ENCODE results near the gene PANX3.
A peak's percentile ranks its signal among the peaks of the same experiment; 100 is the strongest.
"Not testable (repeated sequence)": the region's sequence is repeated elsewhere in the genome, so short reads cannot be mapped to it uniquely, and the experiment has no call there.

PANX3 gene, protein sequence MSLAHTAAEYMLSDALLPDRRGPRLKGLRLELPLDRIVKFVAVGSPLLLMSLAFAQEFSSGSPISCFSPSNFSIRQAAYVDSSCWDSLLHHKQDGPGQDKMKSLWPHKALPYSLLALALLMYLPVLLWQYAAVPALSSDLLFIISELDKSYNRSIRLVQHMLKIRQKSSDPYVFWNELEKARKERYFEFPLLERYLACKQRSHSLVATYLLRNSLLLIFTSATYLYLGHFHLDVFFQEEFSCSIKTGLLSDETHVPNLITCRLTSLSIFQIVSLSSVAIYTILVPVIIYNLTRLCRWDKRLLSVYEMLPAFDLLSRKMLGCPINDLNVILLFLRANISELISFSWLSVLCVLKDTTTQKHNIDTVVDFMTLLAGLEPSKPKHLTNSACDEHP

DNA sequence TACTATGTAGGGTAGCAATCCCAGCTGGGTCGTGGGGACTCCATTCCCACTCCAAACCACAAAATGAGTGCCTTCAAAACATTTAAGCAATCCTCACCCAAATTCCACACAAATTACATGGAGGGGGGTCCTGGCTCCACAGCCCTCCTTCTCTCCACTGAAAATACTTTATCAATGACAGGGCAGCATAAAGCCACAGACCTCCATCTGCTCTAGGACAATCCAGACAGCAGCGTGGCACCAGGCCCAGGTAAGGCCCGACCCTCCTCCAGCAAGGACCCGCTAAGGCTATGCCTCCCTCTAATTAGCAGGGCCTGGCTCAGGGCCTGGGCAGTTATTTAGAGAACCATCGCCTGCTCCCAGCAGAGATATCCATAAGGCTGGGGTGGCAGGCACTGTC lies at the start of gene PANX3:
TSS of gene PANX3 (plus strand) at position 365 of the 400 bp plus-strand sequence. CDS start 129 bp downstream, outside the sequence.
- no peak for DNase-seq (ENCODE audit: insufficient read length, low spot score)
- no peak for FAIRE-seq

DNA sequence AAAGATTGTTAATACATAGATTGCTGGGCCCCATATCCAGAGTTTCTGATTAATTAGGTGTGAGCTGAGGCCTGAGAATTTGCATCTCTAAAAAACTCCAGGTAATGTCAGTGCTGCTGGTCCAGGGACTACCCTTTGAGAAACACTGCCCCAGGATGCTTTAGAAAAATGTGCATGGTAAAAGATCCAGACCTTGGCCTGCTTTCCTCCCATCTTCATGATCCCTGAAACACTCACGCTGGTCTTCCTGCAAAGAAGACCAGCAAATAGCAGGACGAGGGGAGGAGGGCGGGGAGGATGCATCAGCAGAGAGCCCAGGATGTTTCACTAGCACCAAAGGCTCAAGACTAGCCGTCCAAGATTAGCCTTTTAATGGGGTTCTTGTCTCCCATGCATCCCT lies 41.5 kb upstream of the PANX3 start, which contains the start of gene OR8A1:
TSS of gene OR8A1 (plus strand) at position 301 of the 400 bp plus-strand sequence. CDS start 123 bp downstream, outside the sequence.
- DNase-seq (ENCODE audit: insufficient read length, low spot score) = no peak
- FAIRE-seq = no peak

DNA sequence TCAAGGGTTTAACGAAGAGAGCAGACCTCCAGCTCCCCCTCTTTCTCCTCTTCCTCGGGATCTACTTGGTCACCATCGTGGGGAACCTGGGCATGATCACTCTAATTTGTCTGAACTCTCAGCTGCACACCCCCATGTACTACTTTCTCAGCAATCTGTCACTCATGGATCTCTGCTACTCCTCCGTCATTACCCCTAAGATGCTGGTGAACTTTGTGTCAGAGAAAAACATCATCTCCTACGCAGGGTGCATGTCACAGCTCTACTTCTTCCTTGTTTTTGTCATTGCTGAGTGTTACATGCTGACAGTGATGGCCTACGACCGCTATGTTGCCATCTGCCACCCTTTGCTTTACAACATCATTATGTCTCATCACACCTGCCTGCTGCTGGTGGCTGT lies 41.1 kb upstream of the PANX3 start:
- no peak for FAIRE-seq

DNA sequence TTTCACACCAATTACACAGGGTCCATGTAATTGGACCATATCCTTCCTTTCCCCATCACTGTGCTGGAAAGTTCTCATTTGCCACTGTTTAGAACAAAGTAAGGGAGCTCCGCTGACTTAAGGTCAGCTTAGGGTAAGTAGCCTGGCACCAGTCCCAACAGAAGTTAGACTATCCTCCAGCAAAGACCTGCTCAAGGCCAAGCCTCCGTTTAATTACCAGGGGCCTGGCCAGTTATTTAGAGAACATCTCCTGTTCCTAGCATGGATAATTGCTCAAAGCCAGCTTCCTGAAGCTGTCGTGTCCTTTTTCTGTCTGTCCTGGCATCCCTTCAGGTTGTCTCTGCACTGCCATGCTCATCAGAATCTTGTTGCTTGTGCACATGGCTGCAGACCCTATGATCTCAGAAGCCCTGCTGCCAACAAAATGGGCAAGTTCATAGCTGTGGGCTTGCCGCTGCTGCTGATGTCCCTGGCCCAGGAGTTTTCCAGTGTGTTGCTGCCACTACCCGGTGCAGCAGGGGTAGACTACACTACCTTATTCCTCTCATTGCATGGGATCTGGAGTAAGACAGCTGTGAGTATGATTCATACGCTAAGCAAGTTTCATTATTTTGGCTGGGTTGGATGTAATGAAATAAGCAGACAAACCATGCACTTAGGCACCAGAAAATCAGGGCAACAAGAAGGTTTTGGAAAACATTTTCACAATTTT lies 33.4 kb upstream of the PANX3 start:
- DNase-seq (ENCODE audit: insufficient read length, low spot score) (no peak), FAIRE-seq (no peak)

More for the DNA sequence above, 41.1 kb upstream of the PANX3 start:
- no peak for DNase-seq (ENCODE audit: insufficient read length, low spot score)

DNA sequence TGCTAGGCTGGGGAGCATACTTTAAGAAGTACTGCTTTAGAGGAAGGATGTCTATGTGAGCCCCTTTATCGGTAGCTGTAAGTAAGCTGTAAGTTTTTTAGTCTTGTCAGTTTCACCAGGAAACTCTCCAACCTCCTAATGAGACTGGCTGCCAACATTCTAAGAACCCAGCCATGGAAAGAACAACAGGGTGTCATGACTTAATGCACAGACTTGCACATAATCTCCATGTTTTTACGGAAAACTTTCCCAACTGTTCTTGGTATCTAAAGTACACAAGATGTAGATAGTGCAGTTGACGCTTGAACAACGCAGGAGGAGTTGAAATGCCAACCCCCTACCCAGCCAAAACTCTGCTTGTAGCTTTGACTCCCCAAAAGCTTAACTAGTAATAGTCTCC lies 32.5 kb upstream of the PANX3 start:
- no peak for FAIRE-seq

DNA sequence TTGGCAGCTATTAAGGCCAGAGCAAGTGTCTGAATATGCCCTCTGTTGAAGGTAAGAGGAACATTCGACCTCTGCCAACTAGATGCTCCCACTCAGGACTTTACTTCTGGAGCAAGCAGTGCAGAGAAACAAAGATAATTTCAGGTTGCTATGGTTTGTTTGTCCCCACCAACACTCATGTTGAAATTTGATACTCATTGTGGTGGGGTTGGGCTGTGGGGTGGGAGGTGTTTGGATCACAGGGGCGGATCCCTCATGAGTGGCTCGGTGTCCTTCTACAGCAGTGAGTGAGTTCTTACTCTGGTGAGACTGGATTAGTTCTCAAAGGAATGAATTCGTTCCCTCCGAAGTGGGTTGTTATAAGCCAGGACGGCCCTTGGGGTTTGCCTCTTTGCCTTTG lies 29.4 kb upstream of the PANX3 start:
- FAIRE-seq (no peak), DNase-seq (ENCODE audit: insufficient read length, low spot score) (no peak)

More for the DNA sequence above, 32.5 kb upstream of the PANX3 start:
- DNase-seq (ENCODE audit: insufficient read length, low spot score) = no peak

DNA sequence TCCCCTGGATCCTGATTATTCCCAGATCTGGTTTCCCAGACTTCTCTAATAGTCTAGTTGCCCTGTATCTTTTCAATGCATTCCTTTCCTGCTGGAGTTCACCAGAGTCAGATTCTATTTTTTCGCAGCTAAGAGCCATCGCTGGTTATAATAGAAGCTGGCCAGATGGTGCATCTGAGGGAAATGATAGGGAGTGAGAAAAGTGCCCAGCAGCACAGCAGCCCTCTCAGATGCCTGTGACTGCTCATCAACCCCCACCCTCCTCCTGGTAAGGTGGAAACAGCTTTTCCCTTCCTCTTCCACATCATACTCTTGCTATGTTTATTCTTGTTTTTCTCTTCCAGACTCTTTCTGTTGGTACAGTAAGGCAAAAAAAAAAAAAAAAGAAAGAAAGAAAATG lies 28.7 kb upstream of the PANX3 start:
- DNase-seq (ENCODE audit: insufficient read length, low spot score) = no peak
- no peak for FAIRE-seq

DNA sequence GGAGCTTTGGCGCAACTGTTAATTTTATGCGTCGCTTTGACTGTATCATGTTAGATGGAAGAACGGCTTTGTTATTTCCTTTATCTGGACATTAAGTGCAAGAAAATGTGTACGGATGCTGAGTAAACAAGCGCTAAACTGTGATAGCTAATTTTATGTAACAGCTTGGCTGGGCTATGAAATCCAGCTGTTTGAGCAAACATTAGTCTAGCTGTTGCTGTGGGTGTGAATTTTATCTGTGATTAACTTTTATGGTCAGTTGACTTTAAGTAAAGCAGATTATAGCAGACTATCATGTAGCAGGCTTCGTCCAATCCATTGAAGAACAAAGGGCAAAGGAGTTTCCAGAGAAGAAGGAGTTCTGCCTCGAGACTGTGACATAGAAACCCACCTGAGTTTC lies 27.4 kb upstream of the PANX3 start:
- FAIRE-seq = no peak

DNA sequence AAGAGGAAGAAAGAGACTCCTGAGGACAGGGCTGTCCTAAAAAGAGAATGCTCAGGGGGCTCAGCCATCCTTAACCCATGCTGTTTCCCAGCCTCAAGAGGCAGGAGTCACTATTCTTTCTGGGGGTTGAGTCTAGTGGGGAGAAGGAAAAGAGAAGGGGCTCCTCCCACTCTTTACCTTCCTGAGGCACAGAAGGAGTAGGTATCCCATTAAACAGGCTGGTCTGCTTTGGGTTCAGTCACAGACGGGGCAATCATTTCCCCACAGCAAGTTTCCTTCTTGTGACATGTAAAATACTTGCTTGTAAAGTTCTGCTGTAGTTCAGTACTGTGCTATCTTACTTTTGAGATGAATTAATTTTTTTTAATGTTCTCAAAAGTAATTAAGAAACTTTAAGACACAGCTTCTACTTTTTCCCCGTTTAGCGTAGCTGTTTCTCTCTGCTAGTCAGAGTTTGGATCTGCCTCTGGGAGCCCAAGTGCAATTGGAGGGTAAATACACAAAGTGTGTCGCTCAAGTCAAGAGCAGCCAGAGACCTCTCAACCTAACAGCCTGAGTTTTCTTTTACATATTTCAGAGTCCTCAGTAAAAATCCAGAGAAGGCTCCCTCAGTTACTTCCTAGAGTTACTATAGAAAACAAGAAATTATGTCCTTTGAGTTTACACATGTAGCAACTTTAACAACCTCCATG lies 26.4 kb upstream of the PANX3 start:
- FAIRE-seq (no peak), DNase-seq (ENCODE audit: insufficient read length, low spot score) (no peak)

More for the DNA sequence above, 27.4 kb upstream of the PANX3 start:
- no peak for DNase-seq (ENCODE audit: insufficient read length, low spot score)

DNA sequence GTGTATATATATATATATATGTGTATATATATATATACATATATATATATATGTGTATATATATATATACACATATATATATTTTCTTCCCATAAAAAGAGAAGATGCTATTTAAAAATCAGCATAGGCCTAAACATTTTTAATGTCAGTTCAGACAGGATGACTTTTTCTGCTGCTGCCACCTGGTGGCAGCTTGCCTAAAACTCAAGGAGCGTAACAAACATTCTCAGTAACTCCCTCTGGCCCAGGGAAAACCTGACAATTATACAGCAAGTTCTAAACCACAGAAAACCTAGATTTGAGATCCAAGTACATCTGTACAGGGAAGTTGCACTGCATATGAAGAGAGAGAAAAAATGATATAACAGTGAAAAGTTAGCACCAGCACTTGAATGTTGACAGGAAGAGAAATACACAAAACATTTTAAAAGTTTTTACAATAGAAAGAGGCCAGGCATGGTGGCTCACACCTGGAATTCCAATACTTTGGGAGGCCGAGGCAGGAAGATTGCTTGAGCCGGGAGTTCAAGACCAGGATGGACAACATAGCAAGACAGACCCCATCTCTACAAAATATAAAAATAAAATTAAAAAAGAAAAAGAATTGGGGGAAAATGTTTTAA lies 24.9 kb upstream of the PANX3 start:
- DNase-seq (ENCODE audit: insufficient read length, low spot score) (peak; percentile 21), FAIRE-seq (no peak)

DNA sequence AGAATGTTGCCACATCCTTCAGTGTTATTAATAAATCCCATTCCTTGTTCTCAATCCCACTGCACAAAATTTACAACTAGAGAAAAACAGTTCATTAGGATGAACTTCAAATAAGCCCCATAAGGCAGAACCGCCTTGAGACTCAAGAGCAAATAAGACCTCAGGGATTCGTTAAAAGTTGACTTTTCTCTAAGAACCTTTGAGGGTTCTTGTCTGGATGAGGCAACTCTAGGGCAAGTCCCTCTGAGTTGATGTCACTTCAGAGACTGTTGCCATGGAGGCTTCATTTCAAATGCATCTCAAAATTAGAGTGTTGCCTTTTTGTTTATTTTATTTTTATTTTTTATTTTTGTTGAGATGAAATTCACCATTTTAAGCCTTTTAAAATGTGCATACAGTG lies 19.8 kb upstream of the PANX3 start:
- no peak for DNase-seq (ENCODE audit: insufficient read length, low spot score)

DNA sequence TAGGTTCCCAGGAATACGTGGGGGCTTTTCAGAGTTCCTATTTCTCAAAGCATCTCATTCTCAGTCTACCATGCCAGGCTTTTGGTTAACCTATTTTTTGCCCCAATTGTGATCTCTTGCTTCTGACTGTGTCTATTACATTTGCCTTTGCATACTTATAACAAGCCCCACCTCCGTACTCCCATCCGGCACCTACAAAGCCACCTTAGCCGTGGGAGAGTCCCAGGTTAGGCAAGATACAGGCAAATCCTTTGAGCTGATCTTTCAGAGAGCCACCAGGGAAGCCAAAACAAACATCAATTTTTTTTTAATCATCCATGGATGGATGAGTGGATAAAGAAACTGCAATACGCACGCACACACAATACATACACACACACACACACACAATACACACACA lies 18.6 kb upstream of the PANX3 start:
- DNase-seq (ENCODE audit: insufficient read length, low spot score) = no peak
- no peak for FAIRE-seq

More for the DNA sequence above, 19.8 kb upstream of the PANX3 start:
- FAIRE-seq = no peak

DNA sequence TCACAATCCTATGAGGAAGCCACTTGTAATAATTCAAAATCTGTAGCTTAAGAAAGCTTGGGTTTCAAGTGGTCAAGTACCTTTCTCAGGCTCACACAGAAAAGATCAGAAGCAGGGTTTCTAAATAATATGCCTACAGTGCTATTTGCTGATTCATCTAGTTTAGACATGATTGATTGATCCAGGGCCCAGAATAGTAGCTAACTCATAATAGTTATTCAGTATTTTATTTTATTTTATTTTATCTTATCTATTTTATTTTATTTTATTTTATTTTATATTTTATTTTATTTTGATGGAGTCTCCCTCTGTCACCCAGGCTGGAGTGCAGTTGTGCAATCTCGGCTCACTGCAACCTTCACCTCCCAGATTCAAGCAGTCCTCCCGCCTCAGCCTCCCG lies 15.9 kb upstream of the PANX3 start:
- no peak for FAIRE-seq
- DNase-seq (ENCODE audit: insufficient read length, low spot score) = no peak

DNA sequence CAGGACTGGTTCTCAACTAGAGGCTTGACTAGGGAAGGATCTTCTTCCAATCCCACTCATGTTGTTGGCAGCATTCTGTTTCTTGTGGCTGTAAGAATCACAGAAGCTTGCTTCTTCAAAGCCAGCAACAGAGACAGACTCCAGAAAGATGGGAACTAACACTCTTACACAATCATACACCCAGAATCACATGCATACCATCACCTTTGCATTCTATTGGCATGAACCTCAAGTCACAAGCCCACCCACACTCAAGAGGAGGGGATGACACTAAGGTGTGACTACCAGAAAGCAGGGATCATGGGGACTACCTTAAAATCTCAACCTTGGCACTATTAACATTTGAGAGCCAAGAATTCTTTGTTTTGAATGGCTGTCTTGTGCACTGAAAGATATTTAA lies 13.6 kb upstream of the PANX3 start:
- FAIRE-seq = no peak
- DNase-seq (ENCODE audit: insufficient read length, low spot score) = no peak

DNA sequence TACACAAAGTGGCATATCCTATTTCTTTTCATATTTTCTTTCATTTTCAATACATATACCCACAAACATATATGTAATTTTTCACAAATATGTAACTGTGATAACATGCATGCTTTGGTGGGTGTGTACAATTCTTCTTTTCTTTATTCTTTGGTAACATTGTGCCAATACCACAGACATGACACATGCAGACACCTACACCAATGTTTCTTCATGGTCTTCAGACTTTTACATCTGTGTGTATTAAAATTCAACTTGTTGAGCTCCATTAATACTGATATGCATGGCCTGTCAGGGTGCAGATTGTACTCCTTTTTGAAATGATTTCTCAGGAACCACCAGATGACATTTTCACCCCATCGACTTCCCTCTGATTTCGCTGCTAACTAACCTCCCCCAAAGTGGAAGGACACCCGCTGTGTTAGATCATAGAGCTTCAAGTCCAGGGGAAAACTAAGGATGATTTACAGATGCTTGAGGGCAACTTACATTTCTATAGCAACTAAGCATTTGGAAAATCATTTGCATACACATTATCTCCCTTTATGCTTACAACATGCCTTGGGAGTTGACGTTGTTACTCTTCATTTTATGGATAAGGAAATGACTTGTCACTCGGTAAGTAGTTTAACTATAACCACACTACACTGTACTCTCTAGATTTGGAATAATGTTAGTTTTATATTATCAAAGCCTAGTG lies 10.5 kb upstream of the PANX3 start:
- no peak for FAIRE-seq

DNA sequence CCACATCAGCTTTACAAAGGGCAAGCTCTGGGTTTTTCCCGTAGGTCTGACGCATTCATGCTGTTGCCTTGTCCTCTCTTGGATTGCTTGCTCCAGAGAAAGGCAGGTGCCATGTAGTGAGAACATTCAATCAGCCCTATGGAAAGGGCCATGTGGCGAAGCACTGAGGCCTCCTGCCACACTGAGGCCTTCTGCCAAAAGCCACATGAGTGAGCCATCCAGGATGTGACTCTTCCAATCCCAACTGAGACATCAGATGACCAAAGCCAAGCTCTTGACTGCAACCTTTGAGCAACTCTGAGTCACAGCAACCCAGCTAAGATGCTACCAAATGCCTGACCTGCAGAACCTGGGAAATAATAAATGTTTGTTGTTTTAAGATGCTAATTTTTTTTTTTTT lies 9.0 kb upstream of the PANX3 start:
- DNase-seq (ENCODE audit: insufficient read length, low spot score) = no peak

More for the DNA sequence above, 10.5 kb upstream of the PANX3 start:
- DNase-seq (ENCODE audit: insufficient read length, low spot score) = no peak

DNA sequence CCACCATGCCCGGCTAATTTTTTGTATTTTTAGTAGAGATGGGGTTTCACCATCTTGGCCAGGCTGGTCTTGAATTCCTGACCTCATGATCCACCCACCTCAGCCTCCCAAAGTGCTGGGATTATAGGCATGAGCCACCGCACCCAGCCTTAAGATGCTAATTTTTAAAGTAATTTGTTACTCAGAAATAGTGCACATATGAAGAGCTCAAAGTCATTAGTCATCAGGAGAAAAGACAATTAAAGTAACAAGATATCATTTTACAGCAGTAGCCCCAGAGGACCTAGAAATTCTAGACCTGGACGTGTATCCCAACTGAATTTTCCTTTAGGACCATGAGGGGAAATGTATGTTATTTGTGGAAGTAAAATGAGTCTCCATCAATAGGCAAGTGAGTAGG lies 8.5 kb upstream of the PANX3 start:
- FAIRE-seq; DNase-seq (ENCODE audit: insufficient read length, low spot score): not testable (repeated sequence)

More for the DNA sequence above, 9.0 kb upstream of the PANX3 start:
- no peak for FAIRE-seq

DNA sequence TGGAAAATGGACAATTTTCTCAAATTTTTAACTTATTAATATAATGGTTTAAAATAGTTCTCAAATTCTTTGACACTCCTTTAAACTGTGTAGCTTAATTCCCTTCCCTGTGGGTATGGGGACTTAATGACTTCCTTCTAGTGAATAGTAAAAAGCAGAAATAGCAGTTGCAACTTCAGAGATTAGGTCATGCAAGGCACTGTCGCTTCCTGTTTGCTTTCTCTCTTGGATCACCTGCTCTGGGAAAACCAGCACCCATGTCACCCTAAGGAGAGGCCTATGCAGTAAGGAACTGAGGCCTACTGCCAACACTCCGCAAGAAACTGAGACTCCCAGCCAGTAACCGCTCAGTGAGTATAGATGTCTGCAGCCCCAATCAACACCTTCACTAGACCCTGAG lies 5.5 kb upstream of the PANX3 start:
- DNase-seq (ENCODE audit: insufficient read length, low spot score) = no peak

DNA sequence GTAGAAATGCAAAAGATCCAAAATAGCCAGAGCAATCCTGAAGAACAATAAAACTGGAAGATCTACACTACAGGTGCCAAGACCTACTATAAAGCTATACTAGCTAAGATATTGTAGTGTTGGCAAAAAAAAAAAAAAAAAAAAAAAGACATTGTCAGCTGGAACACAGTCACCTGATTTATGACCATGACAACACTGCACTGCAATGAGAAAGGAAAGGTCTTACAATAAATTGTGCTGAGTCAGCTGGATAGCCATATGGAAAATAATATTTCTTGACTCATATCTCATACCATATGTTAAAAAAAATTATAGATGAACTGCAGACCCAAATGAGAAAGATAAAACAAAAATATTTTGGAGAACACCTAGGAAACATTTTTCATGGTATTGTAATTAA lies 3.1 kb upstream of the PANX3 start:
- no peak for DNase-seq (ENCODE audit: insufficient read length, low spot score)
- FAIRE-seq = no peak

More for the DNA sequence above, 5.5 kb upstream of the PANX3 start:
- no peak for FAIRE-seq

DNA sequence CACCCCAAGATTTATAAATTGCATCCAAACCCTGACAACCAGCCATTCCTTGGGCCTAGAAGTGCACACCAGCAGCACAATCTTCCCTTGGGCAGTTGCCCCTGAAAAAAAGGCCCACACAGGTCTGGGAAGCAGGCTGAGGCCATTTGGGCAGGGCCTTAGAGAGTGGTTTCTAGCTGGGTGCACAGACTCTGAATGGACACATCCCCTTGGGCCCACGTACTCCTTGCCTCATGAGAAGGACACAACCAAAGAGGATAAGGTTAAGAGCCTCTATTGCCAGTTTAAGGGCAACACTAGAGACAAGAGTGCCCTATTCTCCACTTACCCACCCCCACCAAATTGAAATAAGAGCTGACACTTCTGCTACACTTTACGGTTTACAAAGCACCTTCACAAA lies 933 bp upstream of the PANX3 start:
- FAIRE-seq (no peak), DNase-seq (ENCODE audit: insufficient read length, low spot score) (no peak)
